HFFc6 (cell line): Measurements from ENCODE around the gene UBE2F. TPM values are rescaled to one million over a fixed set of nuclear protein-coding genes. Genes with fewer than 3 reads are reported as not detected.

ENCODE experiments used
- DNase-seq: peaks from one replicate; pipeline ENCODE4 v3.0.0-alpha.2; 2018
- H3K27ac Mint-ChIP-seq: 2 replicates; pipeline ENCODE4 v1.8.0; 2020; ENCODE audit warnings: mild to moderate bottlenecking, mixed read lengths
- H3K27me3 Mint-ChIP-seq: 2 replicates; pipeline ENCODE4 v1.8.0; 2021; ENCODE audit warnings: mild to moderate bottlenecking, moderate library complexity, mixed read lengths; ENCODE audit not compliant: insufficient read depth
- H3K36me3 Mint-ChIP-seq: 2 replicates; pipeline ENCODE4 v1.8.0; 2021; ENCODE audit warnings: low read depth, mixed read lengths
- H3K4me1 Mint-ChIP-seq: 2 replicates; pipeline ENCODE4 v1.8.0; 2020; ENCODE audit warnings: low read depth, mixed read lengths
- H3K4me3 Mint-ChIP-seq: 2 replicates; pipeline ENCODE4 v1.8.0; 2020; ENCODE audit warnings: mild to moderate bottlenecking, moderate library complexity, mixed read lengths
- H3K9me3 Mint-ChIP-seq: 2 replicates; pipeline ENCODE4 v1.8.0; 2020; ENCODE audit warnings: mild to moderate bottlenecking, mixed read lengths
- CTCF ChIP-seq: fragments of 200-600 bp; sonication (generic); IDR thresholded peaks from 2 replicates; pipeline ENCODE4 v1.5.0; 2021; ENCODE audit warnings: antibody characterized with exemption, mild to moderate bottlenecking
- total RNA-seq, 6 experiments: library from RNA; stranded (reverse); fragmentation: NEBNext Ultra II Directional; extraction: Animal tissue kit (Norgen Biotek cat#: 25700); gene quantifications; 2 replicates in 1 of 6; 3 replicates in 5 of 6; pipeline ENCODE4 v1.2.3, GENCODE V29; 2021

The UBE2F gene
- total RNA-seq, 6 experiments from 2014 or later = 48.7 to 54.1 (median 51.5) TPM

DNA sequence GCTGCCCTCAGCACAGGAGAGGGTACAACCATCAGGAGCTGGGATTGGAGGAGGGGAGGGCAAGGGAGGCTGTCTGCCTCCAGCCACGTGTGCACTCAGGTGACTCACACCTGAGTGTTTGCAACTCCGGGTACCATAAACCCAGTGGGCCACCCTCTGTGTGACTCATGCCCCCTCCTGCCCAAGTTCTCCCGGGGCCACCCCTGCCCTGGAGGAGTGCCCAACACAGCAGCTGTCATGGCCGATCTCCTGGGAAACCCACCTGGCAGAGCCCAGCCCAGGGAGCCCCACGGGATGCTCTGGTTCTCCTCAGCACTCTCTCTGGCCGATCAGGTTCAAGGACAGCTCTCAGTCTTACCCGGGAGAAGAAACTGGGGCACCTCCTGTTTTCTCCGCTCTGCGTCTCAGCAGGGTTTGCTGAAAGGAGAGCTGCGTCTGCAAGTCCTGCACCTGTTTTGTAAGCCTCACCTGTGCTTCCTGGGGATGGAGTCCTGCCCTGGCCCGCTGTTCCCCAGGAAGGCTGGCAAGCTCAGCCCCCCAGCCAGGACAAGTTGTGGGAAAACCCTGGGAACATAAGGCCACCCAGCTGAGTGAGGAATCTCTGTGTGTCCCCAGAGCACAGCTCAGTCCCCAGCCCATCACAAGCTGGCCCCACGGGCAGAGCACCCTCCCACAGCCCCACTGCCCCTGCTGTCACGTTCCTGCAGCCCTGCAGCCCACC is 44.0 kb upstream of the UBE2F start:
- H3K27ac Mint-ChIP-seq = no peak overlapping the region
- H3K4me3 Mint-ChIP-seq = peak overlapping the region; percentile 70
- DNase-seq = no peak
- no peaks in the 10 kb centered on the region for H3K36me3 Mint-ChIP-seq
- TF ChIP-seq CTCF = no peak
- peaks cover 21% of the 10 kb centered on the region for H3K4me1 Mint-ChIP-seq
- H3K9me3 Mint-ChIP-seq = no peaks in the 10 kb centered on the region
- H3K27me3 Mint-ChIP-seq = peaks cover 8% of the 10 kb centered on the region; the same call in 1 of the 2 replicates

DNA sequence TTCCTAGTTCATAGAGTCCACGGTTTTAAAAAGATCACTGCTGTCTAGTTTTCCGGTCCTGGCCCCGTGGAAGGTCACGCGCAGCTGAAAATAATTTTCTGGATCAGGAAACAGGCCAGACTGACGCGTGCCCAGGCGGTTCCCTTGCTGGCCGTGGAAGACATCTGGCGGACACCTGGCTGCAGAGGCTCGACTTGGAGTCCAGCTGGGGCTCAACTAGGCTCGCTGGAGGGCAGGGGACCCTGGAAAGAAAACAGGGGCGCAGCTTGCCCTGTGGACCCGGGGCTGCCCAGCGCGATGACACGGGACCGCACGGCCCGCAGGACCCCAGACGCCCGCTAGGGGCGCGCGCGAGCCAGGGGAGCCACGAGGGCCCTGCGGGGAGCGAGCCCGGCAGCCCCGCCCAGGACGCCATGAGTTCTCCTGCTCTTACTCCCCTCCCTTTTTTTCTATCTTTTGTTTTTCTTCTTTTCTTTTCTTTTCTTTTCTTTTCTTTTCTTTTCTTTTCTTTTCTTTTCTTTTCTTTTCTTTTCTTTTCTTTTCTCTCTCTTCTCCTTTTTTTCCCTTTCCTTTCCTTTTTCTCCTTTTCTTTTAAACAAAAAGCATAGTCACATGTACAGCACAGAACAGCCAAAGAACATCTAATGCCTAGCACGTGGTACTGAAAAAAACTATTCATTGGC is 43.2 kb upstream of the UBE2F start:
- H3K27ac Mint-ChIP-seq = no peak overlapping the region
- peak overlapping the region; percentile 70 for H3K4me3 Mint-ChIP-seq
- peaks cover 11% of the 10 kb centered on the region for H3K27me3 Mint-ChIP-seq
- no peaks in the 10 kb centered on the region; the same call in 1 of the 2 replicates for H3K36me3 Mint-ChIP-seq
- peaks cover 21% of the 10 kb centered on the region for H3K4me1 Mint-ChIP-seq
- TF ChIP-seq CTCF = peak; percentile 100
- DNase-seq = peak; percentile 22
- no peaks in the 10 kb centered on the region for H3K9me3 Mint-ChIP-seq

DNA sequence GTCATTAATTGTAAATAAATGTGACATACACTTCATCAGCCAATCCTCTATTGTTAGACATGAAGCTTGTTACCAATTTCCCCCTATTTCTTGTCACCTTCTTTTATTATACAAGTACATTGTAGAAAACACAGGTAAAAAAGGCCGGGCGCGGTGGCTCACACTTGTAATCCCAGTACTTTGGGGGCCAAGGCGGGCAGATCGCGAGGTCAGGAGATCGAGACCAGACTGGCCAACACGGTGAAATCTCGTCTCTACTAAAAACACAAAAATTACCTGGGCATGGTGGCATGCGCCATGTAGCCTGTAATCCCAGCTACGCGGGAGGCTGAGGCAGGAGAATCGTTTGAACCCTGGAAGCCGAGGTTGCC is 42.7 kb upstream of the UBE2F start:
- Mint-ChIP-seq H3K4me3 (0 out of 2 replicates have a peak overlapping the region, but pooled peaks have one; percentile 8), H3K27me3 (peaks cover 10% of the 10 kb centered on the region), H3K4me1 (peaks cover 21% of the 10 kb centered on the region), H3K36me3 (no peaks in the 10 kb centered on the region; the same call in 1 of the 2 replicates), H3K27ac (no peak overlapping the region), H3K9me3 (no peaks in the 10 kb centered on the region)
- DNase-seq = no peak
- no peak for TF ChIP-seq CTCF

GRCh38 chr2:237927135-237927534 is 39.7 kb upstream of the UBE2F start:
- peaks cover 15% of the 10 kb centered on the region for H3K27me3 Mint-ChIP-seq
- DNase-seq = no peak
- no peak for TF ChIP-seq CTCF
- H3K4me3 Mint-ChIP-seq = no peak overlapping the region
- H3K4me1 Mint-ChIP-seq = peaks cover 23% of the 10 kb centered on the region
- H3K36me3 Mint-ChIP-seq = peaks cover 8% of the 10 kb centered on the region; the same call in 1 of the 2 replicates
- peaks cover 9% of the 10 kb centered on the region for H3K9me3 Mint-ChIP-seq
- no peak overlapping the region for H3K27ac Mint-ChIP-seq

- no peak for TF ChIP-seq CTCF
- H3K4me3 Mint-ChIP-seq = no peak overlapping the region
- H3K27me3 Mint-ChIP-seq = peaks cover 15% of the 10 kb centered on the region
- H3K9me3 Mint-ChIP-seq = peaks cover 9% of the 10 kb centered on the region
- H3K27ac Mint-ChIP-seq = no peak overlapping the region
- peaks cover 29% of the 10 kb centered on the region for H3K4me1 Mint-ChIP-seq
- peaks cover 8% of the 10 kb centered on the region; the same call in 1 of the 2 replicates for H3K36me3 Mint-ChIP-seq
- no peak for DNase-seq
Observed at GRCh38 chr2:237927986-237928385, 38.8 kb upstream of the UBE2F start.
